K562 (cell line): Measurements from ENCODE around the gene HLA-B.
A peak's percentile ranks its signal among the peaks of the same experiment; 100 is the strongest.

Experiments used
- ATF2 ChIP-seq: sonication (generic); formaldehyde crosslinking; IDR thresholded peaks from 2 replicates; pipeline ENCODE4 v1.8.1; 2022; ENCODE audit warnings: missing genetic modification reagents
- BMI1 ChIP-seq: fragments of 150-350 bp; IDR thresholded peaks from 2 replicates; pipeline ENCODE4 v1.6.1; 2014; ENCODE audit warnings: low read length
- CHAMP1 ChIP-seq: fragments of 450-650 bp; IDR thresholded peaks from 2 replicates; pipeline ENCODE4 v1.6.1; 2016; ENCODE audit warnings: mild to moderate bottlenecking
- CTCF ChIP-seq, 3 experiments: IDR thresholded peaks in 2 of 3; conservative IDR thresholded peaks in 1 of 3; 2 replicates each; pipeline ENCODE4 v1.5.1; 2011 to 2012; ENCODE audit warnings: low read length in 3 of 3, mild to moderate bottlenecking in 3 of 3, control low read depth in 2 of 3, improper control_type of control experiment in 1 of 3, inconsistent platforms in 1 of 3, low read depth in 1 of 3, mixed read lengths in 1 of 3, moderate library complexity in 1 of 3; ENCODE audit not compliant: insufficient read depth in 2 of 3
- DDX20 ChIP-seq: fragments of 450-650 bp; IDR thresholded peaks from 2 replicates; pipeline ENCODE4 v1.6.1; 2016; ENCODE audit warnings: missing genetic modification characterization, low read depth, mild to moderate bottlenecking, missing compliant biosample characterization, moderate library complexity
- EHMT2 ChIP-seq: fragments of 450-650 bp; IDR thresholded peaks from 2 replicates; pipeline ENCODE4 v1.6.1; 2018; ENCODE audit warnings: antibody characterized with exemption
- FOXA3 ChIP-seq, 2 experiments: fragments of 450-650 bp in 1 of 2; sonication (generic) in 1 of 2; formaldehyde crosslinking; IDR thresholded peaks in 1 of 2; conservative IDR thresholded peaks in 1 of 2; 2 replicates each; pipeline versions ENCODE4 v1.4.0 to v1.8.0; 2020 to 2022; ENCODE audit warnings: mild to moderate bottlenecking in 2 of 2, missing genetic modification reagents in 1 of 2
- FOXK2 ChIP-seq, 2 experiments: fragments of 450-650 bp; IDR thresholded peaks in 1 of 2; conservative IDR thresholded peaks in 1 of 2; 2 replicates each; pipeline ENCODE4 v1.6.1; 2016; ENCODE audit warnings: low read depth in 2 of 2, mild to moderate bottlenecking in 1 of 2
- KLF16 ChIP-seq: IDR thresholded peaks from 2 replicates; pipeline ENCODE4 v1.6.1; 2016; ENCODE audit warnings: antibody characterized with exemption
- POLR2A ChIP-seq: fragments of 450-650 bp; conservative IDR thresholded peaks from 2 replicates; pipeline ENCODE4 v1.6.1; 2016
- SMAD1 ChIP-seq: fragments of 150-350 bp; IDR thresholded peaks from 2 replicates; pipeline ENCODE4 v1.6.1; 2014; ENCODE audit warnings: low read length, low read depth; ENCODE audit not compliant: partially characterized antibody
- YY1 ChIP-seq, 3 experiments: IDR thresholded peaks; 2 replicates each; pipeline ENCODE4 v1.6.1; 2011; ENCODE audit warnings: low read length in 2 of 3, mild to moderate bottlenecking in 2 of 3, moderate library complexity in 2 of 3, borderline replicate concordance in 1 of 3, control low read depth in 1 of 3, low read depth in 1 of 3; ENCODE audit not compliant: insufficient read depth in 3 of 3, insufficient replicate concordance in 2 of 3, control insufficient read depth in 1 of 3, insufficient read length in 1 of 3; ENCODE audit errors: extremely low read depth in 1 of 3
- ZBTB40 ChIP-seq, 2 experiments: fragments of 450-650 bp in 1 of 2; sonication (generic) in 1 of 2; formaldehyde crosslinking in 1 of 2; IDR thresholded peaks; 2 replicates each; pipeline versions ENCODE4 v1.7.1 to v1.9.0; 2016 to 2022; ENCODE audit warnings: inconsistent platforms in 1 of 2, mild to moderate bottlenecking in 1 of 2, missing genetic modification reagents in 1 of 2

- TF ChIP-seq FOXK2 (conservative IDR thresholded peaks at IDR 0.05 in 1 of 2, IDR thresholded peaks at IDR 0.05 in 1 of 2; ENCODE audit: low read depth in 2 of 2) (no peak), BMI1 (no peak), POLR2A (no peak), SMAD1 (no peak), YY1 (IDR thresholded peaks at IDR 0.05; ENCODE audit: borderline replicate concordance in 1 of 3, control insufficient read depth in 1 of 3, extremely low read depth in 1 of 3, insufficient read depth in 3 of 3, insufficient read length in 1 of 3, insufficient replicate concordance in 2 of 3, low read depth in 1 of 3, low read length in 2 of 3) (no peak), FOXA3 (CRISPR knock-in tag; conservative IDR thresholded peaks at IDR 0.05 in 1 of 2, IDR thresholded peaks at IDR 0.05 in 1 of 2) (peak; percentile 50 to 63; a peak in 2 of 4 replicates), ATF2 (CRISPR knock-in tag) (no peak), KLF16 (no peak), ZBTB40 (IDR thresholded peaks at IDR 0.05) (no peak), ZBTB40 (CRISPR knock-in tag; IDR thresholded peaks at IDR 0.05) (no peak), CHAMP1 (no peak), CTCF (IDR thresholded peaks at IDR 0.05 in 2 of 3, conservative IDR thresholded peaks at IDR 0.05 in 1 of 3; ENCODE audit: insufficient read depth in 2 of 3, low read depth in 1 of 3, low read length in 3 of 3) (no peak), DDX20 (tag) (no peak), EHMT2 (no peak)
These were observed 41.0 kb upstream of the HLA-B start for GRCh38 chr6:31397901-31398525.
